ENCODE measurements around the gene DNAJC27.

GRCh38 chr2:24945907-24946306, 25.8 kb downstream of the DNAJC27 start:
- TF ChIP-seq POLR2AphosphoS5 (IDR thresholded peaks at IDR 0.05; ENCODE audit: low read depth, low read length) (no peak), EZH2 (IDR thresholded peaks at IDR 0.05) (no peak), POLR2A (IDR thresholded peaks at IDR 0.05; ENCODE audit: borderline replicate concordance, extremely low read depth, insufficient read depth, insufficient read length) (no peak)
- TF ChIP-seq, protein P1, sequence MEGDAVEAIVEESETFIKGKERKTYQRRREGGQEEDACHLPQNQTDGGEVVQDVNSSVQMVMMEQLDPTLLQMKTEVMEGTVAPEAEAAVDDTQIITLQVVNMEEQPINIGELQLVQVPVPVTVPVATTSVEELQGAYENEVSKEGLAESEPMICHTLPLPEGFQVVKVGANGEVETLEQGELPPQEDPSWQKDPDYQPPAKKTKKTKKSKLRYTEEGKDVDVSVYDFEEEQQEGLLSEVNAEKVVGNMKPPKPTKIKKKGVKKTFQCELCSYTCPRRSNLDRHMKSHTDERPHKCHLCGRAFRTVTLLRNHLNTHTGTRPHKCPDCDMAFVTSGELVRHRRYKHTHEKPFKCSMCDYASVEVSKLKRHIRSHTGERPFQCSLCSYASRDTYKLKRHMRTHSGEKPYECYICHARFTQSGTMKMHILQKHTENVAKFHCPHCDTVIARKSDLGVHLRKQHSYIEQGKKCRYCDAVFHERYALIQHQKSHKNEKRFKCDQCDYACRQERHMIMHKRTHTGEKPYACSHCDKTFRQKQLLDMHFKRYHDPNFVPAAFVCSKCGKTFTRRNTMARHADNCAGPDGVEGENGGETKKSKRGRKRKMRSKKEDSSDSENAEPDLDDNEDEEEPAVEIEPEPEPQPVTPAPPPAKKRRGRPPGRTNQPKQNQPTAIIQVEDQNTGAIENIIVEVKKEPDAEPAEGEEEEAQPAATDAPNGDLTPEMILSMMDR (IDR thresholded peaks at IDR 0.05 in 2 of 3, conservative IDR thresholded peaks at IDR 0.05 in 1 of 3; ENCODE audit: borderline replicate concordance in 1 of 3, insufficient read depth in 1 of 3, low read depth in 2 of 3, low read length in 2 of 3): no peak

Measured in HCT116 (cell line).